Liver (tissue), 9 donors: ENCODE data around the gene CFDP1. TPM values are rescaled to one million over a fixed set of nuclear protein-coding genes. Genes with fewer than 3 reads are reported as not detected.

Source experiments
- DNase-seq: peaks from one replicate; pipeline ENCODE4 v3.0.0-alpha.2; 2017; ENCODE audit warnings: low spot score
- H3K27ac ChIP-seq, 2 donors: one replicate each; pipeline ENCODE4 v1.7.0; 2013; ENCODE audit warnings: inconsistent platforms in 2 of 2, low read length in 2 of 2, control low read depth in 1 of 2, low read depth in 1 of 2, mild to moderate bottlenecking in 1 of 2
- H3K27me3 ChIP-seq, 4 donors: one replicate each; pipeline versions ENCODE4 v1.6.1 to v1.7.0; 2013; ENCODE audit warnings: low read length in 3 of 4, inconsistent platforms in 1 of 4, mild to moderate bottlenecking in 1 of 4, moderate library complexity in 1 of 4; ENCODE audit not compliant: control insufficient read depth in 4 of 4, insufficient read depth in 4 of 4
- H3K36me3 ChIP-seq, 4 donors: one replicate each; pipeline versions ENCODE4 v1.6.1 to v1.7.0; 2013; ENCODE audit warnings: low read length in 3 of 4, mild to moderate bottlenecking in 3 of 4, low read depth in 1 of 4, moderate library complexity in 1 of 4; ENCODE audit not compliant: control insufficient read depth in 4 of 4, insufficient read depth in 3 of 4
- H3K4me1 ChIP-seq, 4 donors: one replicate each; pipeline versions ENCODE4 v1.6.1 to v1.7.0; 2013; ENCODE audit warnings: low read length in 3 of 4, mild to moderate bottlenecking in 3 of 4, moderate library complexity in 1 of 4; ENCODE audit not compliant: control insufficient read depth in 4 of 4, insufficient read depth in 4 of 4
- H3K4me3 ChIP-seq, 3 donors: one replicate each; pipeline versions ENCODE4 v1.6.1 to v1.7.0; 2013; ENCODE audit warnings: low read length in 3 of 3, control low read depth in 1 of 3, low read depth in 1 of 3, mild to moderate bottlenecking in 1 of 3
- H3K9ac ChIP-seq, 2 donors: one replicate each; pipeline ENCODE4 v1.7.0; 2013; ENCODE audit warnings: low read length in 2 of 2, mild to moderate bottlenecking in 2 of 2, moderate library complexity in 2 of 2, control low read depth in 1 of 2, low read depth in 1 of 2
- H3K9me3 ChIP-seq, 4 donors: one replicate each; pipeline versions ENCODE4 v1.6.1 to v1.7.0; 2013; ENCODE audit warnings: low read length in 3 of 4; ENCODE audit not compliant: control insufficient read depth in 4 of 4
- CTCF ChIP-seq: fragments of 150-350 bp; IDR thresholded peaks from 2 replicates; pipeline ENCODE4 v1.5.1; 2017; ENCODE audit warnings: improper control_type of control experiment, low read depth, low read length; ENCODE audit not compliant: missing input control
- EGR1 ChIP-seq, 2 donors: IDR thresholded peaks; 2 replicates each; pipeline ENCODE4 v1.6.1; 2016 to 2018; ENCODE audit warnings: antibody characterized with exemption in 2 of 2, low read depth in 2 of 2
- FOXA2 ChIP-seq: IDR thresholded peaks from 2 replicates; pipeline ENCODE4 v1.6.1; 2016; ENCODE audit warnings: antibody characterized with exemption
- GABPA ChIP-seq, 2 donors: IDR thresholded peaks in 1 of 2; conservative IDR thresholded peaks in 1 of 2; 2 replicates each; pipeline ENCODE4 v1.6.1; 2016; ENCODE audit warnings: antibody characterized with exemption in 2 of 2, mild to moderate bottlenecking in 1 of 2, moderate library complexity in 1 of 2
- HNF4A ChIP-seq, 2 donors: conservative IDR thresholded peaks; 2 replicates each; pipeline ENCODE4 v1.6.1; 2016; ENCODE audit warnings: antibody characterized with exemption in 2 of 2, mild to moderate bottlenecking in 2 of 2
- HNF4G ChIP-seq: IDR thresholded peaks from 2 replicates; pipeline ENCODE4 v1.6.1; 2016; ENCODE audit warnings: antibody characterized with exemption
- JUND ChIP-seq, 2 donors: IDR thresholded peaks; 2 replicates each; pipeline ENCODE4 v1.6.1; 2016; ENCODE audit warnings: antibody characterized with exemption in 2 of 2
- MAX ChIP-seq: IDR thresholded peaks from 2 replicates; pipeline ENCODE4 v1.6.1; 2016; ENCODE audit warnings: antibody characterized with exemption
- NR2F2 ChIP-seq: IDR thresholded peaks from 2 replicates; pipeline ENCODE4 v1.6.1; 2016; ENCODE audit warnings: antibody characterized with exemption
- RAD21 ChIP-seq, 2 donors: IDR thresholded peaks; 2 replicates each; pipeline ENCODE4 v1.6.1; 2016; ENCODE audit warnings: antibody characterized with exemption in 2 of 2, mild to moderate bottlenecking in 2 of 2
- REST ChIP-seq: IDR thresholded peaks from 2 replicates; pipeline ENCODE4 v1.6.1; 2016; ENCODE audit warnings: antibody characterized with exemption, mild to moderate bottlenecking
- RXRA ChIP-seq, 2 donors: IDR thresholded peaks; 2 replicates each; pipeline ENCODE4 v1.6.1; 2017 to 2018; ENCODE audit warnings: antibody characterized with exemption in 2 of 2, mild to moderate bottlenecking in 1 of 2
- SP1 ChIP-seq: IDR thresholded peaks from 2 replicates; pipeline ENCODE4 v1.6.1; 2018; ENCODE audit warnings: antibody characterized with exemption, mild to moderate bottlenecking
- YY1 ChIP-seq: IDR thresholded peaks from 2 replicates; pipeline ENCODE4 v1.6.1; 2016; ENCODE audit warnings: antibody characterized with exemption, mild to moderate bottlenecking
- WGBS: extraction: QIAGEN DNeasy Blood & Tissue Kit; methylation state at CpG from one replicate; pipeline ENCODE4 v1.1.7; 2013; 5-methylcytosine and 5-hydroxymethylcytosine counted together
- polyA plus RNA-seq, 2 donors: library from polyadenylated mRNA; stranded (reverse) in 1 of 2; unstranded in 1 of 2; fragments of 200-250 nt in 1 of 2; fragments of >200 nt in 1 of 2; fragmentation: Nextera tagmentation in 1 of 2; extraction: Ambion mirVana in 1 of 2; gene quantifications; one replicate each; pipeline versions ENCODE4 v1.2.1 to v1.2.3, GENCODE V29; 2013 to 2015
- total RNA-seq, 2 donors: library from RNA; depleted of rRNA; stranded (reverse); fragments of >200 nt; gene quantifications; one replicate each; pipeline ENCODE4 v1.2.3, GENCODE V29; 2014
- TF ChIP-seq, protein P1 (sequence below): IDR thresholded peaks from 2 replicates; pipeline ENCODE4 v1.6.1; 2016; ENCODE audit warnings: antibody characterized with exemption
- TF ChIP-seq, protein P2 (sequence below): IDR thresholded peaks from 2 replicates; pipeline ENCODE4 v1.6.1; 2016; ENCODE audit warnings: antibody characterized with exemption
- donor health status: healthy.
- donor health status: healthy.
- donor health status: healthy.
- donor health status: healthy.
- donor health status: healthy.

Gene CFDP1
- total and polyA plus RNA-seq, 4 donors = 20.5 to 49.2 (median 33.9) TPM

GRCh38 chr16:75257886-75258806, 175.2 kb downstream of the CFDP1 start:
- WGBS = 89% methylated on average over 21 of the region's 21 CpGs
- Histone ChIP-seq H3K27me3 (no peaks in the 10 kb centered on the region), H3K4me1 (peaks cover 23 to 58% (median 31%) of the 10 kb centered on the region in 4 donors), H3K9ac (no peak overlapping the region), H3K9me3 (no peaks in the 10 kb centered on the region), H3K4me3 (no peak overlapping the region), H3K27ac (no peak overlapping the region), H3K36me3 (no peaks in the 10 kb centered on the region)
- no peak for DNase-seq
- no peak for TF ChIP-seq EGR1 (IDR thresholded peaks at IDR 0.05; ENCODE audit: low read depth in 2 of 2)
- TF ChIP-seq REST = no peak
- TF ChIP-seq, protein P1, sequence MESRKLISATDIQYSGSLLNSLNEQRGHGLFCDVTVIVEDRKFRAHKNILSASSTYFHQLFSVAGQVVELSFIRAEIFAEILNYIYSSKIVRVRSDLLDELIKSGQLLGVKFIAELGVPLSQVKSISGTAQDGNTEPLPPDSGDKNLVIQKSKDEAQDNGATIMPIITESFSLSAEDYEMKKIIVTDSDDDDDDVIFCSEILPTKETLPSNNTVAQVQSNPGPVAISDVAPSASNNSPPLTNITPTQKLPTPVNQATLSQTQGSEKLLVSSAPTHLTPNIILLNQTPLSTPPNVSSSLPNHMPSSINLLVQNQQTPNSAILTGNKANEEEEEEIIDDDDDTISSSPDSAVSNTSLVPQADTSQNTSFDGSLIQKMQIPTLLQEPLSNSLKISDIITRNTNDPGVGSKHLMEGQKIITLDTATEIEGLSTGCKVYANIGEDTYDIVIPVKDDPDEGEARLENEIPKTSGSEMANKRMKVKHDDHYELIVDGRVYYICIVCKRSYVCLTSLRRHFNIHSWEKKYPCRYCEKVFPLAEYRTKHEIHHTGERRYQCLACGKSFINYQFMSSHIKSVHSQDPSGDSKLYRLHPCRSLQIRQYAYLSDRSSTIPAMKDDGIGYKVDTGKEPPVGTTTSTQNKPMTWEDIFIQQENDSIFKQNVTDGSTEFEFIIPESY = no peak
- no peak for TF ChIP-seq YY1
- TF ChIP-seq, protein P2, sequence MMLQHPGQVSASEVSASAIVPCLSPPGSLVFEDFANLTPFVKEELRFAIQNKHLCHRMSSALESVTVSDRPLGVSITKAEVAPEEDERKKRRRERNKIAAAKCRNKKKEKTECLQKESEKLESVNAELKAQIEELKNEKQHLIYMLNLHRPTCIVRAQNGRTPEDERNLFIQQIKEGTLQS = no peak
- no peak for TF ChIP-seq JUND (IDR thresholded peaks at IDR 0.05)
- TF ChIP-seq NR2F2 = no peak
- no peak for TF ChIP-seq GABPA (IDR thresholded peaks at IDR 0.05 in 1 of 2, conservative IDR thresholded peaks at IDR 0.05 in 1 of 2)
- no peak for TF ChIP-seq HNF4A (conservative IDR thresholded peaks at IDR 0.05)
- no peak for TF ChIP-seq HNF4G
- no peak for TF ChIP-seq RAD21 (IDR thresholded peaks at IDR 0.05)

GRCh38 chr16:75256696-75257343, 176.5 kb downstream of the CFDP1 start:
- Histone ChIP-seq H3K27ac (peak overlapping the region; percentile 23 to 47), H3K36me3 (no peaks in the 10 kb centered on the region), H3K4me1 (peaks cover 18 to 58% (median 29%) of the 10 kb centered on the region in 4 donors), H3K4me3 (no peak overlapping the region), H3K9ac (no peak overlapping the region), H3K9me3 (no peaks in the 10 kb centered on the region), H3K27me3 (no peaks in the 10 kb centered on the region)
- DNase-seq = no peak
- 81% methylated on average over 14 of the region's 14 CpGs for WGBS
- no peak for TF ChIP-seq RXRA (IDR thresholded peaks at IDR 0.05)
- TF ChIP-seq REST = no peak
- TF ChIP-seq NR2F2 = no peak
- no peak for TF ChIP-seq MAX
- no peak for TF ChIP-seq CTCF
- TF ChIP-seq FOXA2 = no peak
- TF ChIP-seq HNF4G = no peak
- TF ChIP-seq JUND (IDR thresholded peaks at IDR 0.05) = no peak
- TF ChIP-seq SP1 = no peak
